ACHN (cell line): ENCODE results near the gene BIN1.

Experiments
- DNase-seq: peaks from one replicate; pipeline ENCODE4 v3.0.0-alpha.2; 2015
- in situ Hi-C: cut with HindIII; loops from 2 replicates; pipeline ENCODE4 v1.10.0; 2017; ENCODE audit warnings: low sequenced_read_pairs, low pct_ligation_motif_present, low pct_unique_long_range_greater_than_20kb

Gene BIN1

GRCh38 chr2:127022817-127023216, 84.1 kb downstream of the BIN1 start:
- in situ Hi-C loops = no loop called here
- DNase-seq = no peak

- in situ Hi-C loops = no loop called here
- no peak for DNase-seq
Observed at GRCh38 chr2:127020536-127020935, 86.4 kb downstream of the BIN1 start.

- in situ Hi-C loops = no loop called here
Observed at GRCh38 chr2:127017548-127017947, 89.4 kb downstream of the BIN1 start.

GRCh38 chr2:127016329-127016728, 90.6 kb downstream of the BIN1 start:
- no peak for DNase-seq
- in situ Hi-C loops = no loop called here

More at GRCh38 chr2:127017548-127017947, 89.4 kb downstream of the BIN1 start:
- DNase-seq = no peak

GRCh38 chr2:127015106-127015910, 91.6 kb downstream of the BIN1 start:
- in situ Hi-C loops = no loop called here
- no peak for DNase-seq

- in situ Hi-C loops = no loop called here
- DNase-seq = no peak
Observed at GRCh38 chr2:127014630-127015029, 92.3 kb downstream of the BIN1 start.

GRCh38 chr2:127014224-127014623, 92.7 kb downstream of the BIN1 start:
- in situ Hi-C loops = no loop called here
- no peak for DNase-seq

GRCh38 chr2:127012868-127013267, 94.1 kb downstream of the BIN1 start:
- DNase-seq = no peak
- in situ Hi-C loops = no loop called here

- DNase-seq = no peak
- in situ Hi-C loops = no loop called here
Observed at GRCh38 chr2:127012215-127012614, 94.7 kb downstream of the BIN1 start.

- DNase-seq = no peak
Observed at GRCh38 chr2:127011796-127012195, 95.2 kb downstream of the BIN1 start.

GRCh38 chr2:127011231-127011661, 95.7 kb downstream of the BIN1 start:
- no peak for DNase-seq
- in situ Hi-C loops = no loop called here

More at GRCh38 chr2:127011796-127012195, 95.2 kb downstream of the BIN1 start:
- in situ Hi-C loops = no loop called here

GRCh38 chr2:127008265-127009015, 98.5 kb downstream of the BIN1 start:
- in situ Hi-C loops = no loop called here

GRCh38 chr2:127007652-127008051, 99.3 kb downstream of the BIN1 start:
- no peak for DNase-seq
- in situ Hi-C loops = no loop called here

More at GRCh38 chr2:127008265-127009015, 98.5 kb downstream of the BIN1 start:
- no peak for DNase-seq

GRCh38 chr2:127006962-127007361, 100.0 kb downstream of the BIN1 start:
- DNase-seq = no peak
- in situ Hi-C loops = no loop called here

GRCh38 chr2:127004893-127005600, 101.9 kb downstream of the BIN1 start:
- in situ Hi-C loops = no loop called here
- no peak for DNase-seq

GRCh38 chr2:127003070-127003800, 103.7 kb downstream of the BIN1 start:
- DNase-seq = no peak
- in situ Hi-C loops = no loop called here

GRCh38 chr2:127001751-127002150, 105.2 kb downstream of the BIN1 start:
- DNase-seq = no peak
- in situ Hi-C loops = no loop called here

GRCh38 chr2:127000937-127001336, 106.0 kb downstream of the BIN1 start:
- no peak for DNase-seq
- in situ Hi-C loops = no loop called here
